AG04450 (cell line): ENCODE measurements around the gene ATAD3A. TPM values are rescaled to one million over a fixed set of nuclear protein-coding genes. Genes with fewer than 3 reads are reported as not detected.

ENCODE experiments used
- CTCF ChIA-PET: fragments of 300-600, 350-600 bp; formaldehyde crosslinking; extraction: SDS; loops from one replicate; lab custom pipeline; 2022; ENCODE audit warnings: antibody characterized with exemption, inconsistent platforms; lab: Charles Lee
- POLR2A ChIA-PET: fragments of 350-600 bp; formaldehyde crosslinking; extraction: SDS; loops from one replicate; lab custom pipeline; 2021; ENCODE audit warnings: antibody characterized with exemption, inconsistent platforms; lab: Yijun Ruan, JAX
- DNase-seq: peaks from one replicate; pipeline ENCODE4 v3.0.0-alpha.2; 2011; ENCODE audit warnings: low read depth, low spot score
- H3K27ac ChIP-seq: one replicate; pipeline ENCODE4 v1.5.1; 2012; ENCODE audit warnings: low read depth, low read length, control low read depth
- H3K27me3 ChIP-seq: one replicate; pipeline ENCODE4 v1.6.0; 2012; ENCODE audit warnings: low read length; ENCODE audit not compliant: control insufficient read depth, insufficient read depth
- H3K4me3 ChIP-seq: 2 replicates; pipeline ENCODE4 v1.5.1; 2011; ENCODE audit warnings: mild to moderate bottlenecking, low read depth, low read length, control low read depth
- H3K9me3 ChIP-seq: 2 replicates; pipeline ENCODE4 v1.5.1; 2012; ENCODE audit warnings: low read length; ENCODE audit not compliant: control insufficient read depth, insufficient read depth
- polyA plus RNA-seq: library from polyadenylated mRNA; depleted of rRNA; stranded (reverse); fragments of >200 nt; gene quantifications from 2 replicates; pipeline ENCODE4 v1.2.3, GENCODE V29; 2011
- TF ChIP-seq, protein P1 (sequence below): IDR thresholded peaks from 2 replicates; pipeline ENCODE4 v1.5.1; 2011; ENCODE audit warnings: low read depth, low read length, control low read depth, inconsistent platforms

Gene ATAD3A
- polyA plus RNA-seq, 1 experiment = 8.5 TPM

DNA sequence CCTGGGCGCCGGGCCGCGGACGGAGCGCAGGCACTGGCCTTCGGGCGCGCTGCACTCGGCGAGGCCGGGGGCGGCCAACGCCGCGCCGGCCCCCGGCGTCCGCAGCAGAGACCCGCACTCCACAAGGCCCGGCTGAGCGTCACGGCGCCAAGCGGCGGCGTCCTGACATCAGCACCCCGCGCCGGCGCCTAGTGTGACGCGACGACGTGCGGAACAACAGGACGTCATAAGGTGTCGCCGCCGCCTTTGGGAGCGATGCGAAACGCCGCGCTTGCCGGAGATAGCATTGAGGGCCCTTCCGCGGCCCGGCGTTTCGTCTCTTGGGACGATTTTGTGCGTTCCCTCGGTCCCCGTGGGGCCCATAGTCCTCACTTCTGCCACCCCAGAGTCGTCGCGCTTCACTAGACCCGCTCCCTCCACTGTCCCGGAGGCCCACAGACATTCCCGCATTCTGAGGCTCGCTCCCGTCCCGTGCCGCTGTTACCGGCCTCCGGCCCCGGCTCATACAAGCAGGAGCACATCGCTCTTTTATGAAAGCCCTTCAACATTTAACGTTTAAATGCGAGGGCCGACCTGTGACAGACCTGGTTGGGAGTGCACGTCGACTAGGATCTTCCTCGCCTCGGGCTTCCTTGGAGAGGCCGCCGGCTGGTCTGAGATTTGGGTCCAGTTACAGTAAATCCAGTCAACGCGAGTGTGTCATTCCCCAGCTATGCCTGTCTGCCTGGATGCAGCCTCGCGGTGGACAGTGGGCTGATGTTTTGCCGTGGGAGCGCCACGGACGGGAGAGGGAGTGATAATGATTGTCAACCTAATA lies 63.0 kb downstream of the ATAD3A start, which contains the start of gene SSU72:
Gene SSU72 (minus strand): TSS at position 143 of the 817 bp plus-strand sequence. CDS start 306 bp downstream, outside the sequence.
- POLR2A ChIA-PET = interaction anchor here (0.7 kb wide), 1 partner anchor 57 kb away, joined by 4 read pairs; the partner anchor contains the start of gene MMP23B
- no peaks in the 10 kb centered on the region; the same call in 1 of the 2 replicates for H3K9me3 ChIP-seq
- H3K4me3 ChIP-seq = peak within 1 kb of the TSS; percentile 97
- peak within 1 kb of the TSS; percentile 92 for H3K27ac ChIP-seq
- DNase-seq = peak; percentile 71
- peaks cover 3% of the 10 kb centered on the region for H3K27me3 ChIP-seq
- CTCF ChIA-PET = interaction anchor here (0.6 kb wide), 1 partner anchor 39 kb away, joined by 3 read pairs; no protein-coding TSS in a partner anchor
- TF ChIP-seq, protein P1, sequence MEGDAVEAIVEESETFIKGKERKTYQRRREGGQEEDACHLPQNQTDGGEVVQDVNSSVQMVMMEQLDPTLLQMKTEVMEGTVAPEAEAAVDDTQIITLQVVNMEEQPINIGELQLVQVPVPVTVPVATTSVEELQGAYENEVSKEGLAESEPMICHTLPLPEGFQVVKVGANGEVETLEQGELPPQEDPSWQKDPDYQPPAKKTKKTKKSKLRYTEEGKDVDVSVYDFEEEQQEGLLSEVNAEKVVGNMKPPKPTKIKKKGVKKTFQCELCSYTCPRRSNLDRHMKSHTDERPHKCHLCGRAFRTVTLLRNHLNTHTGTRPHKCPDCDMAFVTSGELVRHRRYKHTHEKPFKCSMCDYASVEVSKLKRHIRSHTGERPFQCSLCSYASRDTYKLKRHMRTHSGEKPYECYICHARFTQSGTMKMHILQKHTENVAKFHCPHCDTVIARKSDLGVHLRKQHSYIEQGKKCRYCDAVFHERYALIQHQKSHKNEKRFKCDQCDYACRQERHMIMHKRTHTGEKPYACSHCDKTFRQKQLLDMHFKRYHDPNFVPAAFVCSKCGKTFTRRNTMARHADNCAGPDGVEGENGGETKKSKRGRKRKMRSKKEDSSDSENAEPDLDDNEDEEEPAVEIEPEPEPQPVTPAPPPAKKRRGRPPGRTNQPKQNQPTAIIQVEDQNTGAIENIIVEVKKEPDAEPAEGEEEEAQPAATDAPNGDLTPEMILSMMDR = no peak

DNA sequence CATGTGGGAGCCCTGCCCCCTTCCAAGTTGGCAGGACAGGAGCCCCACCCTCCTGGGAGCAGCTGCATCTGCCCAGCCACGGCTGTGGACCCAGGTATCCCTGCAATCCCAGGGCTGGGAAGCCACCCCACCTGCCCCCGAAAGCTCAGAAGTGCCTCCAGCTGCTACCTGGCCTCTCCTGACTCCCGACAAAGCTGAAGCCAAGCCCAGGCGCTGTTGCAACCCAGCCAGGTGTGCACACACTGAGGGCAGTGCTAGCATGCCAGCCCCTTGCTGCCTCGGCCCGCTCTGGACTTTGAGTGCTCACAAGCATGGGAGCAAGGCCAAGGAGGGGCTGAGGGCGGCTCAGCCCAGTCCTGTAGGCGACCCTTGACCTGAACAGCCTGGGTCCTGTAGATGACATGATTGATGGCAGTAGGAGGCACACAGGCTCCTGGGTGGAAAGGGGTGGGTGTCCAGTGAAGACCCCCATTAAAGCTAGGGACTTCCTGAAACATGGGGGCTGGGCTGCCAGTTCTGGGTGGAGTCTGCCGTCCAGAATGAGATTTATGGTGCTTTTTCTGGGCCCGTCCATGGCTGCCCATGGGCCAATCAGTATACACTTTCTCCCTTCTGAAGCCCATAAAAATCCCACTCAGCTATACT lies 65.5 kb downstream of the ATAD3A start:
- CTCF ChIA-PET = no interaction called here
- Histone ChIP-seq H3K27ac (no peak overlapping the region), H3K4me3 (no peak overlapping the region), H3K27me3 (peaks cover 12% of the 10 kb centered on the region), H3K9me3 (no peaks in the 10 kb centered on the region; the same call in 1 of the 2 replicates)
- DNase-seq = no peak
- POLR2A ChIA-PET = interaction anchor here (0.9 kb wide), 1 partner anchor 20 kb away, joined by 3 read pairs; no protein-coding TSS in a partner anchor
- TF ChIP-seq, protein P1 = no peak

DNA sequence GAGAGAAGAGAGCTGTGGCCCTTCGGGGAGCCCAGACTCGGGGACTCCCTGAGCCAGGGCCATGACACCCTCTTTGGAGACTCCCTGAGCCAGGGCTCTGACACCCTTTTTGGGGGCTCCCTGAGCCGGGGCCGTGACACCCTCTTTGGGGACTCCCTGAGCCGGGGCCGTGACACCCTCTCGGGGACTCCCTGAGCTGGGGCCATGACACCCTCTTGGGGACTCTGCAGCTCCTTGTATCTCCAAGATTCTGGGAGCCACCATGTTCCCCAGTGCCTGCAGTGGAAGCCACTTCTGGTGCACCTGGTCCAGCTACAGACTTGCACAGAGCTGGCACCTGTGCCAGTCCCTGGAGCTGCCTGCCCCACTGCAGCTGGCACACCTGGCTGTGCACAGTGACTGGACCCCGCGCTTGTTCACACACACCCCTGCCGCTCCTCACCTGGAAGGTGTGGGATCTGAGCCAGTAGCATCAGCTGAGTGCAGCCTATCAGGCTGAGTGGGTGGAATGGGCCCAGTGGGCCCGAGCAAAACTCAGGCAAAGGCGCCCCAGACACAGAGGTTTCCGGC lies 66.5 kb downstream of the ATAD3A start:
- no peak for DNase-seq
- POLR2A ChIA-PET = no interaction called here
- TF ChIP-seq, protein P1 = no peak
- CTCF ChIA-PET = no interaction called here
- H3K27me3 ChIP-seq = peaks cover 18% of the 10 kb centered on the region
- H3K9me3 ChIP-seq = no peaks in the 10 kb centered on the region; the same call in 1 of the 2 replicates
- H3K27ac ChIP-seq = no peak overlapping the region
- H3K4me3 ChIP-seq = no peak overlapping the region

DNA sequence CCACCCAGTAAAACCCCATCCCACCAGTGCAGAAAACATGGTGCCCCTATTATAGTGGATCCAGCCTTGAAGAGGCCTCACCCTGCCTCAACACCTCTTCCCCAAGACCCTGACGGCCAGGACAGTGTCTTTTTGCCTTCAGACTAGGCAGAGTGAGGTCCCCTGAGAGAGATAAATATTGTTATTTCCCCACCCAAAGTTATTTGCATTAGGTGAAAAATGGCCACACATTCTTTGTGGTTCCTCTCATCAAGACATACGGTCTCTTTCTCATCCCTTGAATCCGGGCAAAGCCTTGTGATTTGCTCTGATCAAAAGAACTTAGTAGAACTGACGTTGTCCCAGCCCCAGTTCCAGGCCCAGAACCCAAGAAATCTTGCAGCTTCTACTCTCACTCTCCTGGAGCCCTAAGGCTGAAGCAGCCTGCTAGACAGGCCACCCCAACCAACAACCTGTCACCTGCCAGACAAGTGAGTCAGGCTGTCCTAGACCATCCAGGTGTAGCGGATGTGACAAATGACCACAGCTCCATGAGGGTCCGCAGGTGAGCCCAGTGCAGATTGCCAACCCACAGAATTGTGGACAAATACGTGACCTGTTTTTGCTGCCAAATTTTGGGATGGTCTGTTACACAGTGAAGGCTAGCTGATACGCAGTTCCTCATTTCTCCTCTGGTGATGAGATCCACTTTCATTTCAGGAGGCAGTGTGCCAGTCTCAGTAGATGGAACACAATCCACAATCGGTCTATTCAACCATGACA lies 70.8 kb downstream of the ATAD3A start:
- H3K27ac ChIP-seq = no peak overlapping the region
- H3K4me3 ChIP-seq = no peak overlapping the region
- ChIA-PET POLR2A (no interaction called here), CTCF (no interaction called here)
- peaks cover 18% of the 10 kb centered on the region for H3K27me3 ChIP-seq
- TF ChIP-seq, protein P1 = no peak
- no peak for DNase-seq
- no peaks in the 10 kb centered on the region for H3K9me3 ChIP-seq
